IMR-90 (cell line): ENCODE measurements around the gene MRGPRE. TPM values are rescaled to one million over a fixed set of nuclear protein-coding genes. Genes with fewer than 3 reads are reported as not detected.
A peak's percentile ranks its signal among the peaks of the same experiment; 100 is the strongest.

Experiments
- ATAC-seq: fragments of 200-7000 bp; cut with Tn5 transposase; 2 replicates; pipeline ENCODE4 v1.9.1; 2020; ENCODE audit warnings: low read depth, mild to moderate bottlenecking, moderate library complexity
- BruUV-seq: library from RNA; stranded (reverse); fragments of 400-500 nt; replicated peaks from 2 replicates; lab custom pipeline; 2021; lab: Mats Ljungman, UMichigan
- CTCF ChIA-PET: fragments of 300-600 bp; formaldehyde crosslinking; extraction: SDS; loops from one replicate; lab custom pipeline; 2021; ENCODE audit warnings: antibody characterized with exemption; lab: Yijun Ruan, JAX
- POLR2A ChIA-PET: fragments of 300-600 bp; sonication (Branson Sonifier 250); formaldehyde crosslinking; loops from one replicate; lab custom pipeline; 2022; ENCODE audit warnings: antibody characterized with exemption; ENCODE audit not compliant: unreplicated experiment; lab: Charles Lee
- DNase-seq: peaks from one replicate; pipeline ENCODE4 v3.0.0; 2013
- H2AFZ ChIP-seq: replicated peaks from 2 replicates; pipeline ENCODE3; 2013; ENCODE audit warnings: low read length, mild to moderate bottlenecking; ENCODE audit not compliant: poor library complexity
- H2AK5ac ChIP-seq: 2 replicates; pipeline ENCODE4 v1.6.1; 2013; ENCODE audit warnings: low read depth, low read length, inconsistent platforms
- H2AK9ac ChIP-seq: replicated peaks from 2 replicates; pipeline ENCODE3; 2013; ENCODE audit warnings: mild to moderate bottlenecking, low read depth, low read length, moderate library complexity; ENCODE audit not compliant: poor library complexity
- H2BK120ac ChIP-seq: 2 replicates; pipeline ENCODE4 v1.6.1; 2013; ENCODE audit warnings: low read depth, low read length, inconsistent platforms
- H2BK15ac ChIP-seq: 3 replicates; pipeline ENCODE4 v1.6.1; 2013; ENCODE audit warnings: low read depth, low read length, inconsistent platforms
- H2BK20ac ChIP-seq: 2 replicates; pipeline ENCODE4 v1.6.1; 2013; ENCODE audit warnings: low read depth, mild to moderate bottlenecking, inconsistent platforms, low read length, moderate library complexity
- H2BK5ac ChIP-seq: 2 replicates; pipeline ENCODE4 v1.6.1; 2013; ENCODE audit warnings: mild to moderate bottlenecking, low read depth, low read length, inconsistent platforms; ENCODE audit not compliant: poor library complexity, severe bottlenecking
- H3K14ac ChIP-seq: replicated peaks from 2 replicates; pipeline ENCODE4 v1.6.1; 2013; ENCODE audit warnings: low read depth, low read length, inconsistent platforms
- H3K18ac ChIP-seq: 2 replicates; pipeline ENCODE4 v1.6.1; 2013; ENCODE audit warnings: low read depth, low read length, control low read depth
- H3K23ac ChIP-seq: 2 replicates; pipeline ENCODE4 v1.6.1; 2013; ENCODE audit warnings: low read depth, low read length, inconsistent platforms
- H3K27ac ChIP-seq: 2 replicates; pipeline ENCODE4 v1.5.1; 2013; ENCODE audit warnings: mild to moderate bottlenecking, control low read depth, low read length; ENCODE audit not compliant: insufficient read depth
- H3K27me3 ChIP-seq: 2 replicates; pipeline ENCODE4 v1.6.1; 2013; ENCODE audit warnings: low read length; ENCODE audit not compliant: control insufficient read depth, insufficient read depth
- H3K36me3 ChIP-seq: 2 replicates; pipeline ENCODE4 v1.6.1; 2013; ENCODE audit warnings: low read length, mixed read lengths; ENCODE audit not compliant: control insufficient read depth, insufficient read depth
- H3K4ac ChIP-seq: 2 replicates; pipeline ENCODE4 v1.6.1; 2013; ENCODE audit warnings: low read depth, low read length, inconsistent platforms
- H3K4me1 ChIP-seq: 2 replicates; pipeline ENCODE4 v1.6.1; 2013; ENCODE audit warnings: low read length, mixed read lengths; ENCODE audit not compliant: control insufficient read depth, insufficient read depth
- H3K4me2 ChIP-seq: 2 replicates; pipeline ENCODE4 v1.6.1; 2013; ENCODE audit warnings: low read depth, mild to moderate bottlenecking, control low read depth, low read length, moderate library complexity
- H3K4me3 ChIP-seq: 2 replicates; pipeline ENCODE4 v1.5.1; 2013; ENCODE audit warnings: low read depth, mild to moderate bottlenecking, control low read depth, low read length, moderate library complexity; ENCODE audit not compliant: insufficient read depth
- H3K56ac ChIP-seq: 2 replicates; pipeline ENCODE4 v1.6.1; 2013; ENCODE audit warnings: low read length, inconsistent platforms; ENCODE audit not compliant: insufficient read depth; ENCODE audit errors: extremely low read depth
- H3K79me1 ChIP-seq, 2 experiments: 2 replicates each; pipeline ENCODE4 v1.6.1; 2013; ENCODE audit warnings: low read length in 2 of 2, inconsistent platforms in 1 of 2, low read depth in 1 of 2
- H3K9ac ChIP-seq: 2 replicates; pipeline ENCODE4 v1.6.1; 2013; ENCODE audit warnings: low read depth, low read length, control low read depth
- H3K9me1 ChIP-seq: 2 replicates; pipeline ENCODE4 v1.6.1; 2013; ENCODE audit warnings: low read length, inconsistent platforms; ENCODE audit not compliant: insufficient read depth
- H3K9me3 ChIP-seq: 2 replicates; pipeline ENCODE4 v1.6.1; 2013; ENCODE audit warnings: low read length; ENCODE audit not compliant: control insufficient read depth, insufficient read depth
- H4K20me1 ChIP-seq: 2 replicates; pipeline ENCODE4 v1.6.1; 2013; ENCODE audit warnings: low read length, inconsistent platforms; ENCODE audit not compliant: insufficient read depth
- H4K5ac ChIP-seq: 2 replicates; pipeline ENCODE4 v1.6.1; 2013; ENCODE audit warnings: mild to moderate bottlenecking, low read depth, low read length, control low read depth
- H4K8ac ChIP-seq, 2 experiments: 2 replicates each; pipeline ENCODE4 v1.6.1; 2013; ENCODE audit warnings: low read depth in 2 of 2, low read length in 2 of 2, control low read depth in 1 of 2, inconsistent platforms in 1 of 2
- H4K91ac ChIP-seq: 2 replicates; pipeline ENCODE4 v1.6.1; 2013; ENCODE audit warnings: low read depth, low read length, inconsistent platforms; ENCODE audit not compliant: insufficient read depth
- FOS ChIP-seq: fragments of 150-350 bp; IDR thresholded peaks from 2 replicates; pipeline ENCODE4 v1.6.1; 2016; ENCODE audit warnings: low read depth, low read length
- MAFK ChIP-seq: IDR thresholded peaks from 2 replicates; pipeline ENCODE4 v1.6.1; 2012; ENCODE audit warnings: low read depth, low read length, improper control_type of control experiment
- NFE2L2 ChIP-seq: fragments of 150-350 bp; IDR thresholded peaks from 2 replicates; pipeline ENCODE4 v1.6.1; 2016; ENCODE audit warnings: low read depth, mild to moderate bottlenecking, low read length
- WGBS, 2 experiments: methylation state at CpG; one replicate each; pipeline versions ENCODE4 v1.1.5 to v1.1.7; 2013; ENCODE audit warnings: missing lambda C conversion rate in 2 of 2; ENCODE audit not compliant: insufficient read length in 1 of 2; ENCODE audit errors: extremely low coverage in 2 of 2; 5-methylcytosine and 5-hydroxymethylcytosine counted together
- dilution Hi-C: fragments of 300-500 bp; cut with HindIII; formaldehyde crosslinking; loops from one replicate; pipeline ENCODE4 v1.14.3; 2018; ENCODE audit warnings: low sequenced_read_pairs; ENCODE audit not compliant: unreplicated experiment
- in situ Hi-C: fragments of 300-500 bp; cut with MboI; formaldehyde crosslinking; loops from 3 replicates; pipeline ENCODE4 v1.14.3; 2019; ENCODE audit warnings: low sequenced_read_pairs, inconsistent platforms, mixed read lengths
- intact Hi-C: fragments of 100-400 bp; cut with micrococcal nuclease; formaldehyde crosslinking; loops from 2 replicates; pipeline ENCODE4 v1.10.0; 2022
- polyA plus RNA-seq, 3 experiments: library from polyadenylated mRNA; depleted of rRNA; stranded (reverse); fragments of >200 nt; gene quantifications; 2 replicates each; pipeline ENCODE4 v1.2.3, GENCODE V29; 2012; ENCODE audit warnings: low replicate concordance in 1 of 3
- total RNA-seq: library from RNA; depleted of rRNA; stranded (reverse); fragments of >200 nt; gene quantifications from 2 replicates; pipeline ENCODE4 v1.2.3, GENCODE V29; 2012

Gene MRGPRE
- total and polyA plus RNA-seq, 2 of the 4 experiments (the other 2 are of a cell fraction) = not detected

- Histone ChIP-seq H4K5ac (no peak overlapping the region), H3K4me1 (no peaks in the 10 kb centered on the region; the same call in 1 of the 2 replicates), H3K27ac (no peak overlapping the region), H4K91ac (no peak overlapping the region), H3K9me3 (peaks cover 2% of the 10 kb centered on the region), H3K4me3 (no peak overlapping the region), H3K27me3 (peaks cover 63% of the 10 kb centered on the region), H3K23ac (no peak overlapping the region), H3K9ac (no peak overlapping the region), H2BK5ac (no peak overlapping the region), H2AK9ac (no peak overlapping the region), H3K9me1 (no peaks in the 10 kb centered on the region), H2BK15ac (no peak overlapping the region), H3K56ac (no peak overlapping the region), H3K4ac (no peak overlapping the region), H3K18ac (no peak overlapping the region), H2AK5ac (no peak overlapping the region), H2BK120ac (no peak overlapping the region), H3K4me2 (peak overlapping the region; percentile 39; the same call in 1 of the 2 replicates), H2AFZ (no peak overlapping the region), H4K20me1 (no peaks in the 10 kb centered on the region), H3K79me1 (no peaks in the 10 kb centered on the region), H3K36me3 (no peaks in the 10 kb centered on the region), H2BK20ac (no peak overlapping the region), H4K8ac (no peak overlapping the region), H3K14ac (no peak overlapping the region)
- ATAC-seq (peak; percentile 35), DNase-seq (no peak)
- 42% methylated on average over 5 of the region's 16 CpGs; no CpG with 5 or more reads in 1 of the 2 experiments for WGBS, 2 experiments
- TF ChIP-seq MAFK (peak; percentile 17; the same call in 1 of the 2 replicates), NFE2L2 (no peak), FOS (no peak)
- in situ Hi-C loops (no loop called here), dilution Hi-C loops (no loop called here), intact Hi-C loops (no loop called here)
- POLR2A ChIA-PET = no interaction called here
- CTCF ChIA-PET = no interaction called here
- BruUV-seq = no TSS peak
Observed at GRCh38 chr11:3205261-3206155, 26.7 kb downstream of the MRGPRE start.
